Measurements from ENCODE around the gene DNAH10. TPM values are rescaled to one million over a fixed set of nuclear protein-coding genes. Genes with fewer than 3 reads are reported as not detected.

The DNAH10 gene
- total RNA-seq, 1 experiment from 2014 or later, result 0.17 TPM

DNA sequence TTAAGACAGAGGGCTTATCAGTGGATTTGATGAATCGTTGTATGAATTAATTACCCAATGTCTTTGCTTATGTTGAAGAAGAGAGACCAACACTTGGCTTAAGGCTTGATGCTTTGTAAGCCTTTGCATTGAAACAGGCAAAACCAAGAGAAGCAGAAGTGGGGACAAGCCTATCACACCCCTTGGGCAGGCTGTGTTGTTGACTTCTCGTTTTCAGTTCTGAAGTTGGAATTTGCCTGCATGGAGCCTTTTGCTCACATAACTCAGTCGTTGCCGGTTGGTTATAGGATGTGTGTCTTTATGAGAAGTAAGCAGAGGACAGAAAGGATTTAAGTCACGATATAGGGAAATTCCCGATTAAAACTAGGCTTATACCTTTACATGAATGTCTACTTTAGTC lies 115.9 kb downstream of the DNAH10 start:
- H2AK5ac ChIP-seq (ENCODE audit: insufficient read length, low read length), result no peak overlapping the region
- H3K18ac ChIP-seq (ENCODE audit: insufficient read length, low read depth, low read length), result no peak overlapping the region
- no peak overlapping the region for H3K14ac ChIP-seq (ENCODE audit: insufficient read depth, low read length)
- no peaks in the 10 kb centered on the region for H3K79me2 ChIP-seq (ENCODE audit: insufficient read depth, low read length)
- no peak overlapping the region for H2AFZ ChIP-seq (ENCODE audit: low read length)
- no peak overlapping the region for H3K27ac Mint-ChIP-seq
- no peak overlapping the region for H3K4me2 ChIP-seq (ENCODE audit: insufficient read depth, insufficient read length, low read length)
- H2BK120ac ChIP-seq (ENCODE audit: low read depth, low read length, poor library complexity, severe bottlenecking), result no peak overlapping the region
- H2BK12ac ChIP-seq (ENCODE audit: insufficient read length, low read depth, low read length), result no peak overlapping the region
- H2BK20ac ChIP-seq (ENCODE audit: low read depth, low read length, poor library complexity, severe bottlenecking), result no peak overlapping the region
- no peak overlapping the region for H4K5ac ChIP-seq (ENCODE audit: insufficient read length, low read depth, low read length)
- H3K79me1 ChIP-seq (ENCODE audit: insufficient read depth, low read depth, low read length, poor library complexity, severe bottlenecking), result no peaks in the 10 kb centered on the region
- no peak overlapping the region for H3K4ac ChIP-seq (ENCODE audit: low read depth, low read length)
- H3K23me2 ChIP-seq (ENCODE audit: insufficient read length, low read depth, low read length, poor library complexity, severe bottlenecking), result no peaks in the 10 kb centered on the region
- H3K9me3 Mint-ChIP-seq, result no peaks in the 10 kb centered on the region; a peak in 1 of 5 replicates
- no peaks in the 10 kb centered on the region for H3K4me1 ChIP-seq (ENCODE audit: insufficient read depth, low read length)
- peaks cover 79% of the 10 kb centered on the region for H3K27me3 Mint-ChIP-seq (ENCODE audit: low read depth)
- no peak overlapping the region for H3K27ac ChIP-seq (ENCODE audit: insufficient read length, low read depth, low read length)
- no peak overlapping the region for H3K9ac ChIP-seq (ENCODE audit: extremely low read depth, insufficient read length, low read length)
- no peaks in the 10 kb centered on the region for H3K36me3 Mint-ChIP-seq (ENCODE audit: insufficient read depth in 1 of 3, low read depth in 3 of 3)
- DNase-seq, result no peak
- H3K4me1 Mint-ChIP-seq, result no peaks in the 10 kb centered on the region
- TF ChIP-seq, protein P1, sequence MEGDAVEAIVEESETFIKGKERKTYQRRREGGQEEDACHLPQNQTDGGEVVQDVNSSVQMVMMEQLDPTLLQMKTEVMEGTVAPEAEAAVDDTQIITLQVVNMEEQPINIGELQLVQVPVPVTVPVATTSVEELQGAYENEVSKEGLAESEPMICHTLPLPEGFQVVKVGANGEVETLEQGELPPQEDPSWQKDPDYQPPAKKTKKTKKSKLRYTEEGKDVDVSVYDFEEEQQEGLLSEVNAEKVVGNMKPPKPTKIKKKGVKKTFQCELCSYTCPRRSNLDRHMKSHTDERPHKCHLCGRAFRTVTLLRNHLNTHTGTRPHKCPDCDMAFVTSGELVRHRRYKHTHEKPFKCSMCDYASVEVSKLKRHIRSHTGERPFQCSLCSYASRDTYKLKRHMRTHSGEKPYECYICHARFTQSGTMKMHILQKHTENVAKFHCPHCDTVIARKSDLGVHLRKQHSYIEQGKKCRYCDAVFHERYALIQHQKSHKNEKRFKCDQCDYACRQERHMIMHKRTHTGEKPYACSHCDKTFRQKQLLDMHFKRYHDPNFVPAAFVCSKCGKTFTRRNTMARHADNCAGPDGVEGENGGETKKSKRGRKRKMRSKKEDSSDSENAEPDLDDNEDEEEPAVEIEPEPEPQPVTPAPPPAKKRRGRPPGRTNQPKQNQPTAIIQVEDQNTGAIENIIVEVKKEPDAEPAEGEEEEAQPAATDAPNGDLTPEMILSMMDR (conservative IDR thresholded peaks at IDR 0.05), result no peak
- H3K27me3 ChIP-seq (ENCODE audit: insufficient read depth, low read length), result no peaks in the 10 kb centered on the region
- no peak overlapping the region for H4K8ac ChIP-seq (replicated peaks; ENCODE audit: insufficient read length, low read depth, low read length)
- no peak overlapping the region for H3K56ac ChIP-seq (ENCODE audit: insufficient read length, low read depth, low read length)
- H3K23ac ChIP-seq (ENCODE audit: insufficient read length, low read depth, low read length), result no peak overlapping the region
- WGBS (ENCODE audit: extremely low coverage, insufficient read length, low lambda C conversion rate), result no CpG with 5 or more reads among the region's 6 CpGs
- no peak overlapping the region for H2BK15ac ChIP-seq (ENCODE audit: low read depth, low read length)
- no peak overlapping the region for H3T11ph ChIP-seq (ENCODE audit: low read length)
- H3K4me3 Mint-ChIP-seq, result no peak overlapping the region
- no peaks in the 10 kb centered on the region for H3K9me3 ChIP-seq (ENCODE audit: control insufficient read depth, low read depth, low read length)
- H4K91ac ChIP-seq (ENCODE audit: insufficient read length, low read depth, low read length), result no peak overlapping the region
- no peak overlapping the region for H2BK5ac ChIP-seq (ENCODE audit: insufficient read length, low read length)
- no peaks in the 10 kb centered on the region for H4K20me1 ChIP-seq (ENCODE audit: control insufficient read depth, insufficient read depth, insufficient read length)

Data from H9 (cell line).